Kidney (tissue), 14 donors: Measurements from ENCODE around the gene TM9SF3. TPM values are rescaled to one million over a fixed set of nuclear protein-coding genes. Genes with fewer than 3 reads are reported as not detected.

ENCODE experiments used
- DNase-seq, 5 donors: peaks; one replicate each; pipeline ENCODE4 v3.0.0-alpha.2; 2013 to 2020
- FAIRE-seq: peaks from 2 replicates; lab custom pipeline; 2012; peaks lifted over from hg19 to GRCh38; lab: Jason Lieb, UNC
- H3K27ac ChIP-seq, 2 donors: one replicate each; pipeline ENCODE4 v1.7.0; 2013; ENCODE audit warnings: low read depth in 2 of 2, low read length in 2 of 2, inconsistent platforms in 1 of 2
- H3K27me3 ChIP-seq: one replicate; pipeline ENCODE4 v1.7.1; 2013; ENCODE audit warnings: low read length, inconsistent platforms; ENCODE audit not compliant: control insufficient read depth, insufficient read depth
- H3K36me3 ChIP-seq, 3 donors: one replicate each; pipeline versions ENCODE4 v1.7.0 to v1.7.1; 2013; ENCODE audit warnings: low read length in 3 of 3, control low read depth in 1 of 3, inconsistent platforms in 1 of 3; ENCODE audit not compliant: insufficient read depth in 3 of 3, control insufficient read depth in 2 of 3
- H3K4me1 ChIP-seq, 3 donors: one replicate each; pipeline versions ENCODE4 v1.7.0 to v1.7.1; 2013; ENCODE audit warnings: low read length in 3 of 3, inconsistent platforms in 1 of 3, low read depth in 1 of 3; ENCODE audit not compliant: control insufficient read depth in 2 of 3, insufficient read depth in 2 of 3
- H3K4me3 ChIP-seq, 3 donors: one replicate each; pipeline versions ENCODE4 v1.7.0 to v1.8.1; 2013; ENCODE audit warnings: low read length in 3 of 3, control low read depth in 1 of 3, inconsistent platforms in 1 of 3
- H3K9ac ChIP-seq, 3 donors: one replicate each; pipeline versions ENCODE4 v1.7.0 to v1.7.1; 2013; ENCODE audit warnings: low read length in 3 of 3, control low read depth in 1 of 3, inconsistent platforms in 1 of 3
- H3K9me3 ChIP-seq, 3 donors: one replicate each; pipeline versions ENCODE4 v1.7.0 to v1.7.1; 2013; ENCODE audit warnings: low read length in 3 of 3, control low read depth in 1 of 3, inconsistent platforms in 1 of 3; ENCODE audit not compliant: control insufficient read depth in 2 of 3, insufficient read depth in 1 of 3
- CTCF ChIP-seq: IDR thresholded peaks from 3 replicates; pipeline ENCODE4 v1.5.1; 2012; ENCODE audit warnings: mild to moderate bottlenecking, moderate library complexity, borderline replicate concordance; ENCODE audit not compliant: insufficient read depth; ENCODE audit errors: extremely low read depth
- intact Hi-C: fragments of 100-400 bp; cut with DNase I; formaldehyde crosslinking; loops from one replicate; pipeline ENCODE4 v1.11.1; 2022
- polyA plus RNA-seq: library from polyadenylated mRNA; stranded (reverse); fragments of 350-450 nt; fragmentation: Illumina TruSeq; extraction: RNeasy Lipid Tissue Mini Kit (QIAGEN cat#74804); gene quantifications from one replicate; pipeline ENCODE4 v1.2.3, GENCODE V29; 2014; ENCODE audit warnings: low read depth, low replicate concordance; ENCODE audit not compliant: insufficient read depth
- total RNA-seq: library from RNA; stranded (reverse); fragmentation: NEBNext Ultra II Directional; extraction: Animal tissue kit (Norgen Biotek cat#: 25700); gene quantifications from one replicate; pipeline ENCODE4 v1.2.1, GENCODE V29; 2021
- donor health status: control.
- donor health status: control.
- donor health status: control.
- donor health status: control.
- donor health status: control.
- donor health status: DM: yes; HTN: yes; CAD: no.
- donor health status: Normal renal cell carcinoma (clear cell type).

TM9SF3 gene
- total and polyA plus RNA-seq, 2 donors from 2014 or later, result 42.7 to 144 TPM

GRCh38 chr10:96613576-96613975 lies 26.8 kb upstream of the TM9SF3 start:
- FAIRE-seq (no peak), DNase-seq (no peak)
- H3K4me1 ChIP-seq, result peaks cover 0 to 2% (median 0%) of the 10 kb centered on the region in 3 donors
- intact Hi-C loops, result no loop called here
- H3K9ac ChIP-seq, result no peak overlapping the region
- no peak overlapping the region for H3K4me3 ChIP-seq
- no peaks in the 10 kb centered on the region for H3K27me3 ChIP-seq
- no peak overlapping the region for H3K27ac ChIP-seq
- no peaks in the 10 kb centered on the region for H3K9me3 ChIP-seq
- no peak for TF ChIP-seq CTCF
- H3K36me3 ChIP-seq, result no peaks in the 10 kb centered on the region

GRCh38 chr10:96612055-96612830 lies 25.4 kb upstream of the TM9SF3 start:
- Histone ChIP-seq H3K4me1 (peaks cover 0 to 5% (median 0%) of the 10 kb centered on the region in 3 donors), H3K27ac (no peak overlapping the region), H3K9ac (no peak overlapping the region), H3K27me3 (no peaks in the 10 kb centered on the region), H3K36me3 (no peaks in the 10 kb centered on the region), H3K4me3 (no peak overlapping the region), H3K9me3 (no peaks in the 10 kb centered on the region)
- DNase-seq (no peak), FAIRE-seq (no peak)
- no peak for TF ChIP-seq CTCF
- intact Hi-C loops, result no loop called here

GRCh38 chr10:96610817-96611216 lies 24.0 kb upstream of the TM9SF3 start:
- Histone ChIP-seq H3K36me3 (no peaks in the 10 kb centered on the region), H3K9me3 (no peaks in the 10 kb centered on the region), H3K4me1 (peaks cover 0 to 5% (median 0%) of the 10 kb centered on the region in 3 donors), H3K9ac (no peak overlapping the region), H3K4me3 (no peak overlapping the region), H3K27me3 (no peaks in the 10 kb centered on the region), H3K27ac (no peak overlapping the region)
- DNase-seq (no peak), FAIRE-seq (no peak)
- intact Hi-C loops, result no loop called here
- TF ChIP-seq CTCF, result no peak
